GM12891 (cell line): ENCODE measurements around the gene LASP1NB.
"Not testable (repeated sequence)": the region's sequence is repeated elsewhere in the genome, so short reads cannot be mapped to it uniquely, and the experiment has no call there.

Experiments
- DNase-seq: peaks from one replicate; pipeline ENCODE4 v3.0.0; 2011; ENCODE audit warnings: low spot score; ENCODE audit not compliant: insufficient read length
- FAIRE-seq: peaks from 2 replicates; lab custom pipeline; 2011; peaks lifted over from hg19 to GRCh38; lab: Jason Lieb, UNC
- PAX5 ChIP-seq: IDR thresholded peaks from 2 replicates; pipeline ENCODE4 v1.6.1; 2011; ENCODE audit warnings: low read length, moderate library complexity, mild to moderate bottlenecking; ENCODE audit not compliant: insufficient read depth, severe bottlenecking
- POLR2A ChIP-seq: IDR thresholded peaks from 2 replicates; pipeline ENCODE4 v1.6.1; 2011; ENCODE audit warnings: low read depth, low read length, control low read depth
- POLR2AphosphoS5 ChIP-seq: IDR thresholded peaks from 2 replicates; pipeline ENCODE4 v1.6.1; 2011; ENCODE audit warnings: low read depth, low read length, control low read depth
- POU2F2 ChIP-seq: IDR thresholded peaks from 2 replicates; pipeline ENCODE4 v1.6.1; 2011; ENCODE audit warnings: low read depth, mild to moderate bottlenecking, control low read depth, low read length, moderate library complexity
- SPI1 ChIP-seq: IDR thresholded peaks from 2 replicates; pipeline ENCODE4 v1.6.1; 2011; ENCODE audit warnings: low read depth, low read length, control low read depth
- TAF1 ChIP-seq: IDR thresholded peaks from 2 replicates; pipeline ENCODE4 v1.6.1; 2011; ENCODE audit warnings: low read depth, low read length, control low read depth

The LASP1NB gene

DNA sequence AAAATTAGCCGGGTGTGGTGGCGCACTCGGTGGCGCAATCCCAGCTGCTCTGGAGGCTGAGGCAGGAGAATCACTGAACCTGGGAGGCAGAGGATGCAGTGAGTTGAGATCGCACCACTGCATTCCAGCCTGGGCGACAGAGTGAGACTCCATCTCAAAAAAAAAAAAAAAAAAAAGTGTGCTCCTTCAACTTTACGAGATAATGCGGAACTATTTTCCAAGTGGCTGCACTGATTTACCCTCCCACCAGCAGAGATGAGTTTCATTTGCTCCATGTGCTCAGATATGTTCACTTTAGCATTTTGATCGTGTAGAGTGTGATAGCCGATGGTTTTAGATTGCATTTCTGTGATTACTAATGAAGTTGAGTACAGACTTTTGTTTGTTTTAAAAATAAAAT, 20.0 kb upstream of the LASP1NB start:
- DNase-seq: no peak
- FAIRE-seq: no peak
- TF ChIP-seq POLR2AphosphoS5 (no peak), PAX5 (no peak), TAF1 (no peak), POLR2A (no peak), SPI1 (no peak), POU2F2 (no peak)

DNA sequence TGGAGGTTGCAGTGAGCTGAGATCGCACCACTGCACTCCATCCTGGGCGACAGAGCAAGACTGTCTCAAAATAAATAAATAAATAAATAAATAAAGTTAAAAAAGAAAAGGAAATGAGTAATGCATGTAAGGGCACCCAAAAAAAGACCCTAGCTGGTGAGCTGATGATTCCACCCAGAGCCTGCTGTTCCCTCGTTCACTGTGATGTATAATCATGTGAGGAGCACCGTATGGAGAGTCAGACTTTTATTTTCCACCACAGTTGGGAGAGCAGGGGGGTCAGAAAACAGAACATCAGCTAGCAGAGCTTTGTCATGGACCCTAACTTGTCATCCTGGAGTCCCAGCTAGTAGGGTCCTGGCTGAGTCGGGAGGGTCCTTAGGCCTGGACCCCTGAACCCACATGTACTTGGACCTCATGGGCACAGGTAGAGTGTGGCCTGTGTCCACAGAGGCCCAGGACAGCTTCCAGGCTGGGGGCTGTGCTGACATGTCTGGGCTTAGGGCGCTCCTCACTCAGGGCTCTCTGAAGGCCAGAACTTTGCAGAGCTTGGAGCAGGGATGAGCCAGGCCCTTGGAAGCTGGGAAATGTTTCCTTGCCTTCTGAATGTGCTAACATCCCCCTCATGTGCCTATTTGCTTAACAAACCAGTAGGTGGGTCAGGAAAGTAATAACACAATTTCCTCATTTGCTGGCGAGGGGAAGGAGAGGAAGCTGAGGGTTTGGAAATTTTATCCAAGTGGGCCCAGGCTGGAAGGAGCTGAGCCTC, 18.8 kb upstream of the LASP1NB start:
- TF ChIP-seq TAF1 (no peak), POLR2A (no peak)
- no peak for FAIRE-seq
- DNase-seq: no peak

DNA sequence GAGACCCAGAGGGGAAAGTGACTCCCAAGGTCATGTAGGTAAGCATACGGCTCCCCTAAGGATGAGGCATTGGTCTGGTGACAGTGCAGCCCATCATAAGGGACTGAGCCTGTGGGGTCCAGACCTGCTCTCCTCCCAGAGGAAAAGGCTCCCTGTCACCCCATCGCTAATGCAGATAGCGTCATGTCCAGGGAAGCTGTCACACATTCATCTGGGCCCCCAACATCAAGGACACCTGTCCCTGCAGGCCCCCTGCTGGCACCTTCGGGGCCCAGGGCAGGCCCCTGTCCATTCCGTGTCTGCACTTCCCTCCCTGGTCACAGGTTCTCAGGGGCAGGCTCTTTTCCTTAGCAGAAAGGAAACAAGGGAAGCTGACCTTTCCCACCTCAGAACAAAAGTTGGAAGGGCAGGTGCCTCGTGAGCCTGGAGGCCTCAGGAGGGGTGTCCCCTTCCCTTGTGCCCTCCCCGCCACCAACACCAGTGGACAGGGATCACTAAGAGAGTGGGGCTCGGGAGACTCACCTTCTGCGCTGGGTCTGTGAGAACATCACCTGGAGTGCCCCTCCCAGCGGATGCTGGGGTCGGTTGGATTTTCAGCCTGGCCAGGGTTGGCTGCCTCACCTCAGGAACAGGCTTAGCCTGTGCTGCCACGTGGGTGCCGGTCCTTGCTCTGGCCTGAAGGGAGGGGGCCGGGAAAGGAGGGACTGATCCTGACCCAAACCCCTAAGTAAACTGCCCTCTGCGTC, 17.3 kb upstream of the LASP1NB start:
- DNase-seq (no peak), FAIRE-seq (no peak)
- no peak for TF ChIP-seq TAF1
- TF ChIP-seq SPI1: no peak
- TF ChIP-seq POLR2A: no peak
- no peak for TF ChIP-seq POLR2AphosphoS5
- no peak for TF ChIP-seq POU2F2

DNA sequence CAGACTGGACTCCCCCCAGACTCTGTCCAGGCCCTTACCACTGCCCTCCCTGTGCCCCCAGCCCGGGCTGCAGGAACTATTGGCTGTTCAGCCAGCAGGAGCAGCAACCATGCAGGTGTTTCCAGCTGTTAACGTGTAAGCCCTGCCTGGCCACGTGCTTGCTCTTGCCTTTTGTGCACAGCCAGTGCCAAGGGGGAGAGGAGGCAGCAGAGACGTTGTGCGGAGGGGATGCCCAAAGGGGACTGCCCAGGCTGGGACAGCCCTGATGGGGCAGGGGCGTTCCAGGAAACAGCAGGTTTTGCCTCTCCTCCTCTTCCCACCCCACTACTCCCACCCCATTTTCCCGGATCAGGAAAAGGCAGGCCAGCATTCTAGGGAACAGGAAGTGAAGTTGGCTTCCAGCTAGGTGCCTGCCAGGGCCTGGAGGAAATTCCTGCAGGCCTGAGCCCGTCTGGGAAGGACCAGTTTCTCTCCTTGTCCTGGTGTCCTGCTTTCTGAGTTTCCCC, 16.7 kb upstream of the LASP1NB start:
- TF ChIP-seq POLR2AphosphoS5 (no peak), POLR2A (no peak), TAF1 (no peak), SPI1 (no peak), PAX5 (no peak), POU2F2 (no peak)
- no peak for FAIRE-seq
- no peak for DNase-seq

DNA sequence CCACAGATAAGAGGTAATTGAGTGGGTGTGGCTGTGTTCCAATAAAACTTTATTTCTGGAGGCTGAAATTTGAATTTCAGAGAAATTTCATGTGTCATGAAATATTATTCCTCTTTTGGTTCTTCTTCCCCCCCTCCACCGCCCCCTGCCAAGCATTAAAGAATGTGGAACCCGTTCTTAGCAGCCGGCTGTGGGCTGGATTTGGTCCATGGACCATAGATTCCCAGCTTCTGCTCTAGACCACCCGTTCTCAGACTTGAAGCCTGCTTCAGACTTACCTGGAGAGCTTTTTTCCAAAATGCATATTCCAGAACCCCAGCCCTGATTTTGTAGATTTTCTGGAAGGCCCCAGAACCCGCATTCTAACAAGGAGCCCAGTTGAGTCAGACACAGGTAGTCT, 15.1 kb upstream of the LASP1NB start:
- DNase-seq: no peak
- TF ChIP-seq TAF1 (no peak), POLR2AphosphoS5 (no peak), SPI1 (no peak), POU2F2 (no peak), POLR2A (no peak)
- FAIRE-seq: no peak

DNA sequence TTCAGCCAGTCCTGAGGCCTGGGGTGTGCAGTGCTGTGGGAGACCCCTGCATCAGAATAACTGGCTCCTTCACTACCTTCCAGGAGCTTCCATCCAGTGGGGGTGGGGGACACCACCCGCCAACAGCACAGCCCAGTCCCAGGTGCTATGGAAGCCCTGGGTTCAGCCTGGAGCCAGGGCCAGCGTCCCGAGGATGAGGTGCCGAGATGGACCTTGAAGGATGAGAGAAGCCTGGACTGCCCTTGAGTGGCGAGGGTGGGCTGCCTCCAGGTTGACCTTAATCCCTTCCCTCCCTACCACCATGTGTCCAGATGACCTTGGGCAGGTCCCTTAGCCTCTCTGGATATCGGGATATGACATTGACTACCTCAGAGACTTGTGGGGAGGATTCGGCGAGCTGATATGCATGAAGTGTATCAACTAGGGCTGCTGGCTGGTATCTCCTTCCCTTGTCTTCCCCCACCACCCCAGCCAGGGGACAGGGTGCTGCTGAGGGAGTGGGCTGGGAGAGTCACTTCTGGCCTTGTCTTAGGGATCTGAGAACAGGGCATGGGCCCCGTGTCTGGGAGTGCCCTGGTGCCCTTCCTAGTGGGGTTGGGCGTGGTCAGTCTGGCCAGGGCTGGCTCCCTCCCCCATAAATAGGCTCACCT, 14.2 kb upstream of the LASP1NB start:
- TF ChIP-seq POU2F2 (no peak), SPI1 (no peak), PAX5 (no peak), POLR2AphosphoS5 (no peak), POLR2A (no peak)
- no peak for FAIRE-seq
- DNase-seq: no peak

DNA sequence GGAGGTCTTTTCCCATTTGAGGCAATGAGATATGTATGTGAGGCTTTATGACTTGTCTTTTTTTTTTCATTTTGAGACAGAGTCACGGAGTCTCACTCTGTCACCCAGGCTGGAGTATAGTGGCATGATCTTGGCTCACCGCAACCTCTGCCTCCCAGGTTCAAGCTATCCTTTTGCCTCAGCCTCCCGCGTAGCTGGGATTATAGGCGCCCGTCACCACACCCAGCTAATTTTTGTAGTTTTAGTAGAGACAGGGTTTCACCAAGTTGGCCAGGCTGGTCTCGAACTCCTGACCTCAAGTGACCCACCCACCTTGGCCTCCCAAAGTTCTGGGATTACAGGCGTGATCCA, 13.7 kb upstream of the LASP1NB start:
- not testable (repeated sequence) for FAIRE-seq, DNase-seq

DNA sequence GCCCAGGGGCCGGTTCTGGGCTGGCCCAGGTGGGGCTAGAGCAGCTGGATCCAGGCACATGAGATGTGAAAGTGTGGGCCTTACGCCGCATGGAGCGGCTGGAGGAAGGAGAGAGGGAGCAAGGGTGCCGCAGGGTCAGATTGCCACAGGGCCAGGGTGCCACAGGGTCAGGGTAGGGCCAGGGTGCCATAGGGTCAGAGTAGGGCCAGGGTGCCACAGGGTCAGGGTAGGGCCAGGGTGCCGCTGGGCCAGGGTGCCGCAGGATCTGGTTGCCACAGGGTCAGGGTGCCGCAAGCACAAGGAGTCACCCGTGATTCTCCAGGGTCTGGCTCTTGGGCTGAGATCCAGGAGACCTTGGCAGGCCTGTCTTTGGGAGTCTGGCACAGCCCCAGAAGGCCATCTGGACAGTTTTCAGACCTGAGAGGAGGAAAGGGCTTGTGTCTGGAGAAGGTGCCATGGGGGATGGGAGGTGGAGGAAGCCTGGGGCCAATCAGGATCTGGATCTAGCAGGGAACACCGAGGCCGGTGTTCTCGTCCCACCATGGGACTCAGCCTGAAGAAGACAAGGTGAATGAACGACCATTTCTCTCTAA, 13.1 kb upstream of the LASP1NB start:
- no peak for TF ChIP-seq PAX5
- no peak for TF ChIP-seq TAF1
- no peak for TF ChIP-seq POU2F2
- no peak for TF ChIP-seq POLR2A
- no peak for TF ChIP-seq SPI1
- FAIRE-seq (no peak), DNase-seq (no peak)

DNA sequence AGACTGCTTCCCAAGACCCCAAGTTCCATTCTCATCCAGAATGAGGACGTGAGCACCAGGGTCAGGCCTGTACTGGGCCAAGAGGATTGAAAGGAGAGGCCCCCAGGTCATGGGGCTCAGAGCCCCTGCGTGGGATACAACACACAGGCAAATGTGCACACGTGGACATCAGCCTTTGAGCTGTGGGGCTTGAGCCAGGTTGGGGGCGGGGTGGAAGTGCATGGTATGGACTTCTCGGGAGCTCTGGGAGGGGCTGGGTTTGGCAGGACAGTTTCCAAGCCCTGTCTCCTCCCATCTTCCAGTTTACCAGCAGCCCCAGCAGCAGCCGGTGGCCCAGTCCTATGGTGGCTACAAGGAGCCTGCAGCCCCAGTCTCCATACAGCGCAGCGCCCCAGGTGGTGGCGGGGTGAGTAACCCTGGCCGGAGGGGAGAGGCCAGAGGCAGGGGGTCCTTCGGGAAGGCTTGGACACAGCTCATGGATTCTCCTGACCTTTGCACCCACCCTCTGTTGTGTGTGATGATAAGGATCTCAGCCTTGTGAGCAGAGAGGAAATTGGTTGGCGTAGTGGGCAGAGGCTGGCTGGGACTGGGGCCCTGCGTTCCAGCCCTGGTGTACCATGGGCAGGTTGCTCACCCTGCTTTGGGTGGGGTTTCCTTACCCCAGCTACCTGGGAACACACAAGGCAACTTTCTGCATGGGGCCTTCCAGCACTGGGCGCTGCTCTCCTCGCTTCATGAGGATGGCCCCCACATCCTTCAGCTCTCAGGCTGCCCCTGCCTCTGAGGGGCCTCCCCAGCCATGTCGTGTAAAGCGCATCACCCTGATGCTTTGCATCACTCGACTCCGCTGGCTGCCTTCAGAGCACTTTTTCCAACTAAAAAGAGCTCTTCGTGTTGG, 10.4 kb upstream of the LASP1NB start:
- no peak for DNase-seq

More for the DNA sequence above, 10.4 kb upstream of the LASP1NB start:
- FAIRE-seq: no peak
- no peak for TF ChIP-seq POLR2A
- TF ChIP-seq TAF1: no peak
- TF ChIP-seq PAX5: no peak
- no peak for TF ChIP-seq SPI1
- TF ChIP-seq POLR2AphosphoS5: no peak
- no peak for TF ChIP-seq POU2F2
